Measurements from ENCODE around the gene ARL16. TPM values are rescaled to one million over a fixed set of nuclear protein-coding genes. Genes with fewer than 3 reads are reported as not detected.

The ARL16 gene
- 12.7 and 23.2 TPM in 2 replicates for total RNA-seq

GRCh38 chr17:81683584-81684441 is at the start of gene ARL16, which contains the start of gene HGS:
TSS of gene ARL16 (minus strand) at chr17:81683797. CDS start at chr17:81683753, 44 bp downstream.
TSS of gene HGS (plus strand) at chr17:81684011. CDS start at chr17:81684067, 56 bp downstream.

GRCh38 chr17:81711814-81712467 is 28.3 kb upstream of the ARL16 start, which contains the start of gene SLC25A10:
TSS of gene SLC25A10 (plus strand) at chr17:81712284. CDS start at chr17:81712427, 143 bp downstream.

GRCh38 chr17:81702934-81703746 is 19.5 kb upstream of the ARL16 start, which contains the start of gene MRPL12:
TSS of gene MRPL12 (plus strand) at chr17:81703367. CDS start at chr17:81703502, 135 bp downstream.

GRCh38 chr17:81666342-81667191 is 17.0 kb downstream of the ARL16 start, which contains the start of the genes CCDC137 and OXLD1:
TSS of gene CCDC137 (plus strand) at chr17:81666737. CDS start at chr17:81666767, 30 bp downstream.
TSS of gene OXLD1 (minus strand) at chr17:81666605. CDS start at chr17:81666577, 28 bp downstream.

GRCh38 chr17:81656118-81656743 is 27.4 kb downstream of the ARL16 start, which contains the start of gene PDE6G:
TSS of gene PDE6G (minus strand) at chr17:81656542. CDS start at chr17:81653305, 3,237 bp downstream.

GRCh38 chr17:81636505-81637288 is 46.9 kb downstream of the ARL16 start, which contains the start of the genes NPLOC4 and TSPAN10:
TSS of gene NPLOC4 (minus strand) at chr17:81637112. CDS start at chr17:81636930, 182 bp downstream.
TSS of gene TSPAN10 (plus strand) at chr17:81637196. CDS start at chr17:81642413, 5,217 bp downstream.

Other genes starting within 250 kb of the ARL16 start
- 5,054 and 5,058 TPM in 2 replicates for gene ACTG1, start 171.0 kb downstream of the ARL16 start, total RNA-seq
- 0.34 and 0.78 TPM in 2 replicates for gene FSCN2, start 155.4 kb downstream of the ARL16 start, total RNA-seq
- 15.4 and 18.1 TPM in 2 replicates for gene FAAP100, start 131.4 kb downstream of the ARL16 start, total RNA-seq
- 59.5 and 93.4 TPM in 2 replicates for gene NPLOC4, start 46.7 kb downstream of the ARL16 start, total RNA-seq
- gene TSPAN10, start 46.6 kb downstream of the ARL16 start, total RNA-seq: 0.68 and 3.2 TPM in 2 replicates
- 0.21 TPM in 1 of 2 replicates, not detected in the other for gene PDE6G, start 27.3 kb downstream of the ARL16 start, total RNA-seq
- 31.8 and 64.9 TPM in 2 replicates for gene OXLD1, start 17.2 kb downstream of the ARL16 start, total RNA-seq
- gene CCDC137, start 17.1 kb downstream of the ARL16 start, total RNA-seq: 9.9 and 13.0 TPM in 2 replicates
- gene HGS, start 214 bp upstream of the ARL16 start, total RNA-seq: 72.5 and 120 TPM in 2 replicates
- gene MRPL12, start 19.6 kb upstream of the ARL16 start, total RNA-seq: 14.0 and 15.7 TPM in 2 replicates
- gene SLC25A10, start 28.5 kb upstream of the ARL16 start, total RNA-seq: 14.4 and 24.3 TPM in 2 replicates
- gene GCGR, start 120.4 kb upstream of the ARL16 start, total RNA-seq: 0.07 TPM in 1 of 2 replicates, not detected in the other
- 23.6 and 23.8 TPM in 2 replicates for gene MCRIP1, start 149.5 kb upstream of the ARL16 start, total RNA-seq
- gene PPP1R27, start 151.3 kb upstream of the ARL16 start, total RNA-seq: not detected in 2 replicates
- 966 and 1,211 TPM in 2 replicates for gene P4HB, start 176.7 kb upstream of the ARL16 start, total RNA-seq
- gene ARHGDIA, start 187.5 kb upstream of the ARL16 start, total RNA-seq: 67.0 and 138 TPM in 2 replicates
- gene ALYREF, start 207.8 kb upstream of the ARL16 start, total RNA-seq: 74.2 and 108 TPM in 2 replicates
- 90.8 and 154 TPM in 2 replicates for gene ANAPC11, start 207.9 kb upstream of the ARL16 start, total RNA-seq
- gene NPB, start 218.4 kb upstream of the ARL16 start, total RNA-seq: under 0.01 and 0.21 TPM in 2 replicates
- gene PCYT2, start 227.6 kb upstream of the ARL16 start, total RNA-seq: 26.7 and 27.9 TPM in 2 replicates
- gene SIRT7, start 234.4 kb upstream of the ARL16 start, total RNA-seq: 34.8 and 44.8 TPM in 2 replicates
- gene MAFG, start 243.9 kb upstream of the ARL16 start, total RNA-seq: 34.5 and 39.3 TPM in 2 replicates

Measured in nasal cavity respiratory epithelium epithelial cell of viscerocranial mucosa (primary cell).